ENCODE data around the gene CHST12.
"Not testable (repeated sequence)": the region's sequence is repeated elsewhere in the genome, so short reads cannot be mapped to it uniquely, and the experiment has no call there.

CHST12 gene

DNA sequence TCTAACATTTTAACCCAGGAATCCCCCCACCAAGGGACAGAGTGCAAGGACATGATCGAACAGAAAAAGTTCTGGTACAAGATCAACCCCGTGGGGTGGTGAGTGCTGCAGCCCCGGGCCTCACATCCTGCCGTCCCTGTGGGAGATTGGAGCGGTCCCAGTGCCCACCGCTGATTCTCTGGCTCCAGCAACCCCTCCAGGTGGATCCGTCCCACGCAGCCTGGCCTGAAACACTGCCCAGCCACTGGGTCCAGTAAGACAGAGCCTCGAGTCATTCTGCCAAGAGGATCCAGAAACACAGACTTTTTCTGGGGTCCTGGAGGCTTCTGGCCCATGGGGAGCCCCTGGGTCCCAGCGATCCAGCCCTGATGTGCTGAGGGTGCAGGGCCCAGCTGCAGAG lies 43.3 kb downstream of the CHST12 start:
- TF ChIP-seq, protein P1, sequence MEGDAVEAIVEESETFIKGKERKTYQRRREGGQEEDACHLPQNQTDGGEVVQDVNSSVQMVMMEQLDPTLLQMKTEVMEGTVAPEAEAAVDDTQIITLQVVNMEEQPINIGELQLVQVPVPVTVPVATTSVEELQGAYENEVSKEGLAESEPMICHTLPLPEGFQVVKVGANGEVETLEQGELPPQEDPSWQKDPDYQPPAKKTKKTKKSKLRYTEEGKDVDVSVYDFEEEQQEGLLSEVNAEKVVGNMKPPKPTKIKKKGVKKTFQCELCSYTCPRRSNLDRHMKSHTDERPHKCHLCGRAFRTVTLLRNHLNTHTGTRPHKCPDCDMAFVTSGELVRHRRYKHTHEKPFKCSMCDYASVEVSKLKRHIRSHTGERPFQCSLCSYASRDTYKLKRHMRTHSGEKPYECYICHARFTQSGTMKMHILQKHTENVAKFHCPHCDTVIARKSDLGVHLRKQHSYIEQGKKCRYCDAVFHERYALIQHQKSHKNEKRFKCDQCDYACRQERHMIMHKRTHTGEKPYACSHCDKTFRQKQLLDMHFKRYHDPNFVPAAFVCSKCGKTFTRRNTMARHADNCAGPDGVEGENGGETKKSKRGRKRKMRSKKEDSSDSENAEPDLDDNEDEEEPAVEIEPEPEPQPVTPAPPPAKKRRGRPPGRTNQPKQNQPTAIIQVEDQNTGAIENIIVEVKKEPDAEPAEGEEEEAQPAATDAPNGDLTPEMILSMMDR (IDR thresholded peaks at IDR 0.05; ENCODE audit: control insufficient read depth, insufficient read depth, low read depth, low read length, missing control alignments): no peak
- DNase-seq (ENCODE audit: low read depth): no peak
- H3K4me3 ChIP-seq (ENCODE audit: control insufficient read depth, low read depth, low read length): no peak overlapping the region

- H3K4me3 ChIP-seq (ENCODE audit: control insufficient read depth, low read depth, low read length): no peak overlapping the region
- TF ChIP-seq, protein P1 (IDR thresholded peaks at IDR 0.05; ENCODE audit: control insufficient read depth, insufficient read depth, low read depth, low read length, missing control alignments): no peak
- no peak for DNase-seq (ENCODE audit: low read depth)
Measured at GRCh38 chr7:2450198-2451107, 47.0 kb downstream of the CHST12 start.

GRCh38 chr7:2451171-2452073 lies 48.0 kb downstream of the CHST12 start:
- no peak for DNase-seq (ENCODE audit: low read depth)
- TF ChIP-seq, protein P1 (IDR thresholded peaks at IDR 0.05; ENCODE audit: control insufficient read depth, insufficient read depth, low read depth, low read length, missing control alignments): peak; percentile 93
- H3K4me3 ChIP-seq (ENCODE audit: control insufficient read depth, low read depth, low read length): peak overlapping the region; percentile 38

DNA sequence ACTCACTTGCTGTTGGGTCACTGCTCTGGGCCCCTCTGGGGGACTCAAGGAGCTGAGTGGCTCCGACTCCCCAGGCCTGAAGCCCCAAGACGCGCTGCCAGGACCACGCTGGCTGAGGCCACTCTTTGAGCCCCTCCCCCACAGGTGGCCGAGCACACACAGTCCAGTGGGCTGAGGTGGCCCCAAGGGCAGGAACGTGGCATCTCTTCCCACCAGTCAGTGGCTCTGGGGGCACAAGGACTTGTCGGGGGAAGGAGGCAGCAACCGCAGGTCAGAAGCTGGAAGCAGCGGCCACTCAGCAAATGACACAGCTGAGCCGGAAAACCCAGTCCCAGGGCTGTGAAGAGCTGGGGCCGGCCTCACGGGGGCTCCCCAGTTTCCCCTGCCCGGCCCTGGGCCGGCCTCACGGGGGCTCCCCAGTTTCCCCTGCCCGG lies 48.7 kb downstream of the CHST12 start:
- no peak overlapping the region for H3K4me3 ChIP-seq (ENCODE audit: control insufficient read depth, low read depth, low read length)
- no peak for DNase-seq (ENCODE audit: low read depth)
- TF ChIP-seq, protein P1 (IDR thresholded peaks at IDR 0.05; ENCODE audit: control insufficient read depth, insufficient read depth, low read depth, low read length, missing control alignments): no peak

DNA sequence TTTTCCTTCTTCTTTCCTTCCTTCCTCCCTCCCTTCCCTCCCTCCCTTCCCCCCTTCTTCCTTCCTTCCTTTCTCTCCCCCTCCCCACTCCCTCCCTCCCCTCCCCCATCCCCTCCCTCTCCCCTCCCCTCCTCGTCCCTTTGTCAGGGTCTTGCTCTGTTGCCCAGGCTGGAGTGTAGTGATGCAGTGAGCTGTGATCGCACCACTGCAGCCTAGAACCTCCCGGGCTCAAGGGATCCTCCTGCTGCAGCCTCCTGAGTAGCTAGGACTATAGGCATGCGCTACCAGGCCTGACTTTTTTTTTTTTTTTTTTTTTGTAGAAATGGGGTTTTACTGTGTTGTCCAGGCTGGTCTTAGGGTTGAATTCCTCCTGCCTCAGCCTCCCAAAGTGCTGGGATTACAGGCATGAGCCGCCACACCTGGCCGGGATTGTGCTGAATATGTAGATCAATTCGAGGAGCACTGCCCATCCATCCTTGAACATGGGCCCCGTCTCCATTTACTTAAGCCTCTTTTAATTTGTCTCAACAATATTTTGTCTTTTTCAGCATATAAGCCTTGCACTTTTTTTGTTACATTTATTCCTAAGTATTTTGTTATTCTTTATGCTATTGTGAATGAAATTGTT lies 49.3 kb downstream of the CHST12 start:
- H3K4me3 ChIP-seq (ENCODE audit: control insufficient read depth, low read depth, low read length): no peak overlapping the region
- no peak for DNase-seq (ENCODE audit: low read depth)
- TF ChIP-seq, protein P1 (IDR thresholded peaks at IDR 0.05; ENCODE audit: control insufficient read depth, insufficient read depth, low read depth, low read length, missing control alignments): no peak

DNA sequence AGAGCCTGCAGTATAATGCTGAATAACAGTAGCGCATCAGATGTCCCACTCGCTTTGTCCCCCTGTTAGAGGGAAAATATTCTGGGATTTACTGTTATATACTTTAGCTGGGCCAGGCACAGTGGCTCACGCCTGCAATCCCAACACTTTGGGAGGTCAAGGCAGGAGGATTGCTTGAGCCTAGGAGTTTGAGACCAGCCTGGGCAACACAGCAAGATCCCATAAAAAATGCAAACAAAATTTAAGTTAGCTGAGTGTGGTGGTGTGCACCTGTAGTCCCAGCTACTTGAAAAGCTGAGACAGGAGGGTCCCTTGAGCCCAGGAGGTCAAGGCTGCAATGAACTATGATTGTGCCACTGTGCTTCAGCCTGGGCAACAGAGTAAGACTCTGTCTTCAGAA lies 50.4 kb downstream of the CHST12 start:
- not testable (repeated sequence) for DNase-seq (ENCODE audit: low read depth); H3K4me3 ChIP-seq (ENCODE audit: control insufficient read depth, low read depth, low read length)

All from AG09309 (cell line).